DND-41 (cell line): ENCODE data around the gene PPM1J.

Experiments
- ATAC-seq: fragments of 200-7000 bp; cut with Tn5 transposase; 3 replicates; pipeline ENCODE4 v1.9.1; 2021; ENCODE audit warnings: low read depth; ENCODE audit not compliant: insufficient read depth
- DNase-seq: peaks from one replicate; pipeline ENCODE4 v3.0.0-alpha.2; 2020
- H2AFZ ChIP-seq: 2 replicates; pipeline ENCODE4 v1.6.0; 2012; ENCODE audit warnings: low read depth, low read length
- H3K27ac ChIP-seq: 2 replicates; pipeline ENCODE4 v1.5.1; 2012; ENCODE audit warnings: low read length, inconsistent platforms
- H3K27me3 ChIP-seq: fragments of 200-600 bp; sonication (generic); 2 replicates; pipeline ENCODE4 v1.6.0; 2012; ENCODE audit warnings: low read length, mild to moderate bottlenecking, inconsistent platforms; ENCODE audit not compliant: insufficient read depth, poor library complexity
- H3K36me3 ChIP-seq: 2 replicates; pipeline ENCODE4 v1.5.1; 2012; ENCODE audit warnings: low read length, inconsistent platforms; ENCODE audit not compliant: insufficient read depth
- H3K4me1 ChIP-seq: 2 replicates; pipeline ENCODE4 v1.5.1; 2012; ENCODE audit warnings: mild to moderate bottlenecking, low read length; ENCODE audit not compliant: insufficient read depth
- H3K4me2 ChIP-seq: 2 replicates; pipeline ENCODE4 v1.6.0; 2012; ENCODE audit warnings: mild to moderate bottlenecking, moderate library complexity, low read length, inconsistent platforms; ENCODE audit not compliant: insufficient read depth
- H3K4me3 ChIP-seq, 2 experiments: fragments of 200-600 bp in 1 of 2; shearing (Covaris generic) in 1 of 2; 2 replicates each; pipeline ENCODE4 v1.5.1; 2012 to 2016; ENCODE audit warnings: inconsistent platforms in 2 of 2, low read length in 2 of 2, mild to moderate bottlenecking in 2 of 2, low read depth in 1 of 2, moderate library complexity in 1 of 2
- H3K79me2 ChIP-seq: 2 replicates; pipeline ENCODE4 v1.6.0; 2012; ENCODE audit warnings: low read length, inconsistent platforms; ENCODE audit not compliant: insufficient read depth
- H3K9ac ChIP-seq: 2 replicates; pipeline ENCODE4 v1.6.0; 2012; ENCODE audit warnings: low read depth, mild to moderate bottlenecking, inconsistent platforms, low read length, moderate library complexity
- H3K9me3 ChIP-seq: 2 replicates; pipeline ENCODE4 v1.5.1; 2012; ENCODE audit warnings: low read length, moderate library complexity, mild to moderate bottlenecking, inconsistent platforms; ENCODE audit not compliant: insufficient read depth, severe bottlenecking
- H4K20me1 ChIP-seq: 2 replicates; pipeline ENCODE4 v1.6.0; 2012; ENCODE audit warnings: low read length; ENCODE audit not compliant: insufficient read depth
- EZH2 ChIP-seq: IDR thresholded peaks from 3 replicates; pipeline ENCODE4 v1.6.1; 2012; ENCODE audit warnings: borderline replicate concordance, low read depth, mild to moderate bottlenecking, moderate library complexity, low read length, inconsistent platforms; ENCODE audit not compliant: severe bottlenecking
- TF ChIP-seq, protein P1 (sequence below): IDR thresholded peaks from 2 replicates; pipeline ENCODE4 v1.5.1; 2012; ENCODE audit warnings: borderline replicate concordance, low read length, moderate library complexity, mild to moderate bottlenecking; ENCODE audit not compliant: poor library complexity, severe bottlenecking; ENCODE audit errors: extremely low read depth

Gene PPM1J

DNA sequence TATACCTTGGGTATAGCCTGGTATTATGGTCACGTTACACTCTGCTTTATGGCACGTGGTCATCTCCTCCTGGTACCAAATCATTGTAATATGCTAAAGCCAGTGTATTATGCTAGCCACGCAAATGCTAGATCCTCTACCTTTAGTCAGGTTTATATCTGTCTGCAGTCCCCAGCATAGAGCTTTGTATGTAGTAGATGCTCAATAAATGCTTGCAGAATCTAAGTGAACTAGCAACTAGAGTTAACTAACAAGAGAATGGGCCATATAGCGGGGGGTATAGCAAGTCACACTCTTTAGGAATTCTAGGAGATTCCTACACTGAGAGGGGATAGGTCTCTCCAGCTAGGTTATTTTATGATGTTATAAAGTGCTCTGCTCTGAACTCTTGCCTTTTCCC, 37.6 kb downstream of the PPM1J start:
- Histone ChIP-seq H4K20me1 (no peaks in the 10 kb centered on the region; the same call in 1 of the 2 replicates), H2AFZ (no peak overlapping the region), H3K79me2 (peaks cover 68% of the 10 kb centered on the region), H3K9ac (no peak overlapping the region), H3K4me2 (peak overlapping the region; percentile 36; the same call in 1 of the 2 replicates), H3K9me3 (no peaks in the 10 kb centered on the region), H3K27me3 (no peaks in the 10 kb centered on the region), H3K4me3 (no peak overlapping the region), H3K36me3 (peaks cover 22% of the 10 kb centered on the region), H3K4me1 (peaks cover 34% of the 10 kb centered on the region), H3K27ac (no peak overlapping the region)
- TF ChIP-seq, protein P1, sequence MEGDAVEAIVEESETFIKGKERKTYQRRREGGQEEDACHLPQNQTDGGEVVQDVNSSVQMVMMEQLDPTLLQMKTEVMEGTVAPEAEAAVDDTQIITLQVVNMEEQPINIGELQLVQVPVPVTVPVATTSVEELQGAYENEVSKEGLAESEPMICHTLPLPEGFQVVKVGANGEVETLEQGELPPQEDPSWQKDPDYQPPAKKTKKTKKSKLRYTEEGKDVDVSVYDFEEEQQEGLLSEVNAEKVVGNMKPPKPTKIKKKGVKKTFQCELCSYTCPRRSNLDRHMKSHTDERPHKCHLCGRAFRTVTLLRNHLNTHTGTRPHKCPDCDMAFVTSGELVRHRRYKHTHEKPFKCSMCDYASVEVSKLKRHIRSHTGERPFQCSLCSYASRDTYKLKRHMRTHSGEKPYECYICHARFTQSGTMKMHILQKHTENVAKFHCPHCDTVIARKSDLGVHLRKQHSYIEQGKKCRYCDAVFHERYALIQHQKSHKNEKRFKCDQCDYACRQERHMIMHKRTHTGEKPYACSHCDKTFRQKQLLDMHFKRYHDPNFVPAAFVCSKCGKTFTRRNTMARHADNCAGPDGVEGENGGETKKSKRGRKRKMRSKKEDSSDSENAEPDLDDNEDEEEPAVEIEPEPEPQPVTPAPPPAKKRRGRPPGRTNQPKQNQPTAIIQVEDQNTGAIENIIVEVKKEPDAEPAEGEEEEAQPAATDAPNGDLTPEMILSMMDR = no peak
- TF ChIP-seq EZH2 = no peak
- DNase-seq = no peak
- no peak for ATAC-seq

DNA sequence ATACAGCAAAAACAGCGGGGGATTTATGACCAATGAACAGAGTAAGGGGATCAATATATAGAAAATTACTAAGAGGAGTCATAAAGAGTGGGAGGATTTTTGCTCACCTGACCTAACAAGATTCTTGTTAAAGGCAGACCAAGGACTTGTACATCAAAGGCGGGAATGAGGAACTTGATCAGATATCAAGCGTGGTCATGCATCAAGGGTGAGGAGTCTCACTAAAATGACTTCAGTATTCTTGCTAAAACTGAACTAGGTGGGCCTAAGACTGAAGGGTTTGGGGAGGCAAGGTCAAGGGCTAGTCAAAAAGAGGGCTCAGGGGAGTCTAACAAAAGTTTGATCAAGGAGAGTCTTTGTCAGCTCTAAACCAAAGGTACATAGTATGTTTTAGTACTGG, 38.6 kb downstream of the PPM1J start:
- no peak for TF ChIP-seq EZH2
- TF ChIP-seq, protein P1 = no peak
- no peaks in the 10 kb centered on the region; the same call in 1 of the 2 replicates for H4K20me1 ChIP-seq
- no peaks in the 10 kb centered on the region for H3K27me3 ChIP-seq
- no peak overlapping the region for H3K9ac ChIP-seq
- H3K27ac ChIP-seq = no peak overlapping the region
- H3K9me3 ChIP-seq = no peaks in the 10 kb centered on the region
- no peak for DNase-seq
- H2AFZ ChIP-seq = no peak overlapping the region
- peak overlapping the region in 1 of 2 experiments; percentile 6; a peak in 1 of 4 replicates for H3K4me3 ChIP-seq
- H3K4me2 ChIP-seq = peak overlapping the region; percentile 95
- peaks cover 34% of the 10 kb centered on the region for H3K4me1 ChIP-seq
- no peak for ATAC-seq
- H3K79me2 ChIP-seq = peaks cover 61% of the 10 kb centered on the region
- H3K36me3 ChIP-seq = peaks cover 25% of the 10 kb centered on the region

DNA sequence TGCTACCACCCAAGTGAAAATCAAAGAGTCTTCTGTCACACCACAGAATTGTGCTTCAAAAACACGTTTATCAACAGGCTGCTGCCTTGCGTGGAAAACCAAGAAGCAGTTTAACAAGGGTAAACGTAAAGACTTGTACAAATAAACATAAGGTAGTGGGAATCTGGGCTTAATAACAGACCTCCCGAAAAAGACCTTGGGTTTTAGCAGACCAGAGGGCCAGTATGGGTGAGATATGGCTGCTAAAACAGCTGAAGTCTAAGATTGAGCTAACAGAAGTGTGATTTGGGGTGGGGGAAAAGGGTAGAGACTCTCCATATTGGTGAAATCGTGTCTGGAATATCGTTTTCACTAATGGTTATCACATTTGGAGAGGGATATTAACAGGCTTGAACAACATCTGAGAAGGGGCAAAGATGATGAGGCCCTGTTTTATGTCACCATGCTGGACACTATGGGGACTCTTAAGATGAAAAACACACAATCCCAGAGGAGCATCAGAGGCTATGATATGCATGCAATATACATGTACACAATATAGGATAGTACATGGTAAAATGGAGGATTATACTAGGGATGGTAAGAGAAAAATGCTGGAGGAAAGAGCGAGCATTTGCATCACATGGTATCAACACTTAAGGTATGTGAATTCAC, 39.3 kb downstream of the PPM1J start:
- Histone ChIP-seq H2AFZ (peak overlapping the region; percentile 93), H3K4me1 (peaks cover 34% of the 10 kb centered on the region), H3K27me3 (no peaks in the 10 kb centered on the region), H3K9me3 (no peaks in the 10 kb centered on the region), H3K27ac (peak overlapping the region; percentile 88), H3K9ac (peak overlapping the region; percentile 86), H3K4me3 (peak overlapping the region; percentile 58 to 68), H3K4me2 (peak overlapping the region; percentile 95), H4K20me1 (no peaks in the 10 kb centered on the region; the same call in 1 of the 2 replicates), H3K79me2 (peaks cover 58% of the 10 kb centered on the region), H3K36me3 (peaks cover 31% of the 10 kb centered on the region)
- TF ChIP-seq EZH2 = no peak
- ATAC-seq (no peak), DNase-seq (no peak)

DNA sequence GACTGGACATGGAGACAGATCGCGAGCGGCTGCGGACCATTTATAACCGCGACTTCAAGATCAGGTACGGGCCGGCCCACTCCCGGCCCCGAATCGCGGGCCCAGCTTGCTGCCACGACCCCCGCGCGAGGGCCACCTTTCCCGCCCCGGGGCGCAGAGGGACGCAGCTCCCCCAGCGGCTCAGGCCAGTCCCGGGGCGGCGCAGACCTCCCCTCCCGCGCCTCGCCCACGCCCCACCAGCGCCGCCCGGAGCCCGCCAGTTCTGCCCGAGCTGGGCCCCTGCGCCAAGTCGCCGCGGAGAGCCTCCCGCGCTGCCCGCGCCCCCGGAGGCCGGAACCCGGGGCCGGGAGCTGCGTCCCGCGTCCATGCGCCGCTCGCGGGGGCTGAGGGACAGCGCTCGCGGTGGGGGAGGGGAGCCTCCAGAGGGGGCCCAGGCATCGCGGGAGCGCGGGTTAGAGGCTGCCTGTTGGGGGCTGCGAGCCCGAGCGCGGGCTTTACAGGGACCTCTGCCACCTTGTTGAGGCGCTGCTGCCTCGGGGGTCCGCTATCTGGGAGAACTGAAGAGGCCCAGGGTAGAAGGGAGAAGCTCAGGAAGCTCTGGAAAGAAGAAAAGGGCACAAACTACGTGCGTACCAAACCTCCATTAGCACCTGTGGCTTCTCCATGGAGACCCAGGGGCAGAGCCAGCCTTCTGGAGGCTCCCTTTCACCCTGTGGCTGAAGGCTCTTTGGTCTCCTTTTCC, 40.0 kb downstream of the PPM1J start:
- Histone ChIP-seq H3K4me3 (peak overlapping the region; percentile 58 to 68), H3K27ac (peak overlapping the region; percentile 88), H4K20me1 (no peaks in the 10 kb centered on the region), H3K4me2 (peak overlapping the region; percentile 95), H2AFZ (peak overlapping the region; percentile 93), H3K79me2 (peaks cover 55% of the 10 kb centered on the region), H3K36me3 (peaks cover 36% of the 10 kb centered on the region), H3K27me3 (no peaks in the 10 kb centered on the region), H3K9ac (peak overlapping the region; percentile 86), H3K9me3 (no peaks in the 10 kb centered on the region), H3K4me1 (peaks cover 34% of the 10 kb centered on the region)
- DNase-seq (peak; percentile 70), ATAC-seq (peak; percentile 66)
- TF ChIP-seq, protein P1 = peak; percentile 16
- TF ChIP-seq EZH2 = no peak
